NCI-H82 treated with DMSO at 0.1 percent for 48 hours (cell line): ENCODE measurements around the gene TUBGCP5.
"Not testable (repeated sequence)": the region's sequence is repeated elsewhere in the genome, so short reads cannot be mapped to it uniquely, and the experiment has no call there.

ENCODE experiments used
- DNase-seq: peaks from one replicate; lab custom pipeline; 2025; ENCODE audit not compliant: unreplicated experiment; lab: John Stamatoyannopoulos, UW

Gene TUBGCP5

DNA sequence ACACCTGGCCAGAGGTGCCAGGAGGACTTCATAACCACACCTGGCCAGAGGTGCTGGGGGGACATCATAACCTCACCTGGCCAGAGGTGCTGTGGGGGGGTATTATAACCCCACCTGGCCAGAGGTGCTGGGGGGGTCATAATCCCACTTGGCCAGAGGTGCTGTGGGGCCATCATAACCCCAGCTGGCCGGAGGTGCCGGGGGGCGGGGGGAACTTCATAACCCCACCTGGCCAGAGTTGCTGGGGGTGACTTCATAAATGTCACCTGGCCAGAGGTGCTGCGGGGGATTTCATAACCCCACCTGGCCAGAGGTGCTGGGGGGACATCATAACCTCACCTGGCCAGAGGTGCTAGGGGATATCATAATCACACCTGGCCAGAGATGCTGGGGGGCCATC lies 4.2 kb upstream of the TUBGCP5 start:
- DNase-seq: not testable (repeated sequence)

DNA sequence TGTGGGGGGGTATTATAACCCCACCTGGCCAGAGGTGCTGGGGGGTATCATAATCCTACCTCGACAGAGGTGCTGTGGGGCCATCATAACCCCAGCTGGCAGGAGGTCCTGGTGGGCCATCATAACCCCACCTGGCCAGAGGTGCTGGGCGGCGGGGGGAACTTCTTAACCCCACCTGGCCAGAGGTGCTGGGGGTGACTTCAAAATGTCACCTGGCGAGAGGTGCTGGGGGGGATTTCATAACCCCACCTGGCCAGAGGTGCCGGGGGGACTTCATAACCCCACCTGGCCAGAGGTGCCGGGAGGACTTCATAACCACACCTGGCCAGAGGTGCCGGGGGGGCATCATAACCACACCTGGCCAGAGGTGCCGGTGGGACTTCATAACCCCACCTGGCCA lies 2.4 kb upstream of the TUBGCP5 start:
- DNase-seq: not testable (repeated sequence)

- no peak for DNase-seq
Measured at GRCh38 chr15:23039917-23040281, 530 bp upstream of the TUBGCP5 start.

- DNase-seq: no peak
Measured at GRCh38 chr15:23038726-23039142, 635 bp downstream of the TUBGCP5 start.

- DNase-seq: no peak
Measured at GRCh38 chr15:23035964-23036566, 3.3 kb downstream of the TUBGCP5 start.

DNA sequence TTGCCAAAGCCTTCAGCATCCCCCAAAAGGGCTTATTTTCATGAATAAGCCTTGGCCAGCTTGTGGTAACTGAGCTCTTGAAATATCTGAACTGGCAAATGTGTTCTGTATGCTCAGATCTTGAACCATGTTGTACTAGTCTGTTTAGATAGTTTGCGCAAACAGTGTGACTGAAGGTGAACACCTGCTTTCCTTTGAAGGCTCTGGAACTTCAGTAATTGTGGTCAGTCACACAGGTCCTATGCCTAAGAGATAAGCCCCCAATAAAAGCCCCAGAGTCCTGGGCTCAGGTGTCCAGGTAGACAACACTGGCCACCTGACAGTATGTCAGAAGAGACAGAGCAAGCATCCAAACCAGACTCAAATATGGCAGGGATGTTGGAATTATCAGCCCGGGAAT lies 5.4 kb downstream of the TUBGCP5 start:
- no peak for DNase-seq

DNA sequence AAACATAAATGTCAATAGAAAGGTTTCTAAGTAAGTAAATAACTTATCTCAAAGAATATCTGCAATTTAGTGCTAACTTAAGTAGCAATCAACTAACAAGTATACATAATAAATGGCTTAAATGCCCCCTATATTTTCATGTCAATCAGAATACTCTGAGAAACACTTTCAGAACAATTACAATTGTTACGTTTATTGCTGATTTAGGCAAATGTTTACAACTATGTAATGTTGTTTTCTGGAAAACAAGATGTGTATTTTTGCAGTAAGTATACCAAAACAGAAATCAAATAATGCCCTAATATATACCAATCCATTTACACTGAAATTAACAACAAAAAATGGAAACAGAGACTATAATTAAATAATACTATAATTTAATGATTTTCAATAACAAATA lies 13.2 kb downstream of the TUBGCP5 start:
- DNase-seq: no peak

DNA sequence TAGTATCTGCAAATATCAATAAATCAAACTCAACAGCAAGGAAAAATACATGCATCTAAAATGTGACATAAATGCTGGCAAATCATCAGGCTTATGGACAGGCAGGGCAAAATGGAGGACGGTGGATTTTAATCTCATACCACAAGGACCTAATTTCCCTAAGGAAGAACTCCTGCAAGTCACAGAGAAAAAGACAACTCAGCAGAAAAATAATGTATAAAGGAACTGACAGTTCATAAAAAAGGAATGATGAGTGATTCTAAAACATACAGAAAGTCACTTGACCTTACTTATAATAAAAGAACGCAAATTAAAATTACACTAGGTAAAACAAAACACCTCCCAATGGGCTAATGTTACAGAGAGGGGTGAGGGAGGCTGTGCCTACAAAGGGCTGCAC lies 17.2 kb downstream of the TUBGCP5 start:
- DNase-seq: no peak

DNA sequence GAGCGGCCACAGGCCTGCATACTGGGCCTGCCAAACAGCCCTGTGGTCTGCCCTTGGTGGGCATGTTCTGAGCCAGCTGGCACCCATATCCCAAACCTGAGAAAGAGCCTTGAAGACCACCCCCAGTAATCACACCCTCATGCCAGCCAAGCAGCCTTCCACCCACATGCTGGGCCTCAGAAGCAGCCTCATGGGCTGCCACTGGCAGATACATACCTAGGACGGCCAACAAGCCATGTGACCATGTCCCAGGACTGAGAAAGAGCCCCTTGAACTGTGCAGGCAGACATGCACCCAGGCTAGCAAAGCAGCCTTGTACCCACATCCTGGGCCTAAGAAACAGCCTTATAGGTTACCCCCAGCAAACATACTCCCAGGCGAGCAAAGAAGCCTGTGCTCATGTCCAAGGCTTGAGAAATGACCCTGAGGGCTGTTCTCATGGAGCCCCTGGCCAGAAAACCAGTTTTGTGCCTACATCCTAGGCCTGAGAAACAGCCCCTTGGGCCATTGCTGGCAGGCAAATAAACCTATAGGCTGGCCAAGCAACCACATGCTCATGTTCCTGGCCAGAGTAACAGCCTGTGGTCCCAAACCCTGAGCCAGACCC lies 24.9 kb downstream of the TUBGCP5 start:
- no peak for DNase-seq

DNA sequence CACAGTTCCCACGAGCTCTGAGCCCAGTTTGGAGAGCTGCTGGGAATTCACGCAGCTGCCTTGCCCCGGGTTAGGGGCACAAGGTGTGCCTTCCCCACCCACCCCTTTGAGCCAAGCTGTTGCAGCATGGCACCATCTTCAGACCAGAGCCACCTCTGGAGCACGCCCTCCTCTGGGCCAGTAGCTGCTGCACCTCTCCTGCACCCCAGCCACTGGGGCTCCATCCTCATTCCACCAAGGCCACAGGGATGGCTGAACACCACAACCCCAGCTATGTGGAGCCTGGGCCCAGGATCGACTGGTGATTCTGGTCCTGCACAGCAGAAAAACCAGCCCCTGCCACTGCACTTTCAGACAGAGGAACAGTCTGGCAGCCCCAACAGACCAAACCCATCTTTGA lies 25.7 kb downstream of the TUBGCP5 start:
- DNase-seq: no peak

- DNase-seq: not testable (repeated sequence)
Measured at GRCh38 chr15:23012616-23013015, 26.8 kb downstream of the TUBGCP5 start.

DNA sequence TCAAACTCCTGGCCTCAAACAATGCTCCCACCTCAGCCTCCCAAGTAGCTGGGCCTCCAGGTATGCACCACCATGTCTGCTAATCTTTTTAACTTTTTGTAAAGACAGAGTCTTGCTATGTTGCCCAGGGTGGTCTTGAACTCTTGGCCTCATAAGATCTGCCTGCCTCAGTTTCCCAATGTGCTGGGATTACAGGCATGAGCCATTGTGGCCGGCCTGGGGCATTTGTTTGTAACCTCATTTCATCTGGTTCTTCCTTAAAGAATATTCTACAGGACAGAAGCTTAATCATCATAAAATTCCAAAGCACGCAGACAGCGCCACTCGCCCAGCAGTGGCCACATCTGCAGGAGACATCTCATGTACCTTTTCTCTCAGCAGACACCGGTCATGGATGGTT lies 35.6 kb downstream of the TUBGCP5 start:
- DNase-seq: no peak

- no peak for DNase-seq
Measured at GRCh38 chr15:23002920-23003319, 36.4 kb downstream of the TUBGCP5 start.

GRCh38 chr15:22995795-22996194 lies 43.6 kb downstream of the TUBGCP5 start:
- no peak for DNase-seq

DNA sequence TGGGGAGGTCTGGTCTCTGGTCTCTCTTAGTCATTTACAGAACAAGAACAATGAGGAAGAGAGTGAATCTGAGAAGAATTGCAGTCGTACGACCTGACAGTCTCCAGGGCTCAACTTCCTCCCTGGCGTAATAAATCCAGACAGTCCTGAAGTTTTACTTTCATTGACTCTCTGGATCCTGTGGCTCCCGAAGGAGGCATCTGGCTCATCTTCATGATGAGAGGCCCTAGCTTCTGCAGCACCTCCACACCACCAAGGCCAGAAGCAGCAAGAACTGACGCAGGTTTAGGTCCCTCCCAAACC lies 47.4 kb downstream of the TUBGCP5 start:
- no peak for DNase-seq

- no peak for DNase-seq
Measured at GRCh38 chr15:22989576-22990477, 49.5 kb downstream of the TUBGCP5 start.

DNA sequence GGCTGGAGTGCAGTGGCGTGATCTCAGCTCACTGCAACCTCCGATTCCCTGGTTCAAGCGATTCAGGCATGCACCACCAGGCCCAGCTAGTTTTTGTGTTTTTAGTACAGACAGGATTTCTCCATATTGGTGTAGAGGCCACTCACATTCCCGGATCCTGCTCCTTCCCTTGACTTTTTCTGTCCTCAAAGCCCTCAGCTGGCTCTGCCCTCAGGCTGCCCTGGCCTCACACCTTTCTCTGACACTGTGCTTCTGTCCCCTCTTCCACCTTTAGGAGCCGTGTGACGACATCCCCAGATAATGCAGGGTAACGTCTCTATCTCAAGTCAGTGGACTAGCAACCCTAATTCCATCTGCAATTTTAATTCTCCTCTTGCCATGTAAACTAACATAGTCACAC lies 50.6 kb downstream of the TUBGCP5 start:
- DNase-seq: no peak

- peak; percentile 81 for DNase-seq
Measured at GRCh38 chr15:22981931-22982330, 57.4 kb downstream of the TUBGCP5 start.

GRCh38 chr15:22981051-22981840 lies 58.1 kb downstream of the TUBGCP5 start:
- no peak for DNase-seq

- no peak for DNase-seq
Measured at GRCh38 chr15:22980189-22981050, 58.9 kb downstream of the TUBGCP5 start, which contains the start of gene CYFIP1. Gene CYFIP1, minus strand, starts transcription at chr15:22980368. Its CDS starts 33,083 bp downstream, at chr15:22947285.
